Tibial nerve (tissue), 4 donors: ENCODE data around the gene PLCD4.

Experiments
- EP300 ChIP-seq, 2 donors: sonication (generic); formaldehyde crosslinking; IDR thresholded peaks; one replicate each; pipeline ENCODE4 v1.6.1; 2017; ENCODE audit warnings: antibody characterized with exemption in 2 of 2, mild to moderate bottlenecking in 1 of 2
- POLR2A ChIP-seq, 2 donors: fragments of 450-650 bp; IDR thresholded peaks; one replicate each; pipeline ENCODE4 v1.6.1; 2017; ENCODE audit warnings: antibody characterized with exemption in 2 of 2, mild to moderate bottlenecking in 2 of 2, moderate library complexity in 2 of 2
- TF ChIP-seq, protein P1 (sequence below), 5 experiments: fragments of 200-600 bp in 3 of 5; fragments of 450-650 bp in 2 of 5; sonication (generic) in 3 of 5; IDR thresholded peaks; one replicate each; pipeline ENCODE4 v1.5.1; 2016 to 2019; ENCODE audit warnings: antibody characterized with exemption in 5 of 5, mild to moderate bottlenecking in 3 of 5, moderate library complexity in 2 of 5

GRCh38 chr2:218623366-218623705 is 15.6 kb downstream of the PLCD4 start:
- TF ChIP-seq POLR2A (IDR thresholded peaks at IDR 0.05) (no peak), EP300 (IDR thresholded peaks at IDR 0.05) (no peak)
- TF ChIP-seq, protein P1, sequence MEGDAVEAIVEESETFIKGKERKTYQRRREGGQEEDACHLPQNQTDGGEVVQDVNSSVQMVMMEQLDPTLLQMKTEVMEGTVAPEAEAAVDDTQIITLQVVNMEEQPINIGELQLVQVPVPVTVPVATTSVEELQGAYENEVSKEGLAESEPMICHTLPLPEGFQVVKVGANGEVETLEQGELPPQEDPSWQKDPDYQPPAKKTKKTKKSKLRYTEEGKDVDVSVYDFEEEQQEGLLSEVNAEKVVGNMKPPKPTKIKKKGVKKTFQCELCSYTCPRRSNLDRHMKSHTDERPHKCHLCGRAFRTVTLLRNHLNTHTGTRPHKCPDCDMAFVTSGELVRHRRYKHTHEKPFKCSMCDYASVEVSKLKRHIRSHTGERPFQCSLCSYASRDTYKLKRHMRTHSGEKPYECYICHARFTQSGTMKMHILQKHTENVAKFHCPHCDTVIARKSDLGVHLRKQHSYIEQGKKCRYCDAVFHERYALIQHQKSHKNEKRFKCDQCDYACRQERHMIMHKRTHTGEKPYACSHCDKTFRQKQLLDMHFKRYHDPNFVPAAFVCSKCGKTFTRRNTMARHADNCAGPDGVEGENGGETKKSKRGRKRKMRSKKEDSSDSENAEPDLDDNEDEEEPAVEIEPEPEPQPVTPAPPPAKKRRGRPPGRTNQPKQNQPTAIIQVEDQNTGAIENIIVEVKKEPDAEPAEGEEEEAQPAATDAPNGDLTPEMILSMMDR (IDR thresholded peaks at IDR 0.05), result no peak
